ENCODE results near the gene CCDC97.

CCDC97 gene

GRCh38 chr19:41302624-41303351 lies 7.2 kb upstream of the CCDC97 start:
- H3K27me3 ChIP-seq (ENCODE audit: low read length): no peaks in the 10 kb centered on the region
- H3K9me3 ChIP-seq (ENCODE audit: insufficient read depth, low read length): no peaks in the 10 kb centered on the region
- peaks cover 27% of the 10 kb centered on the region for H3K36me3 ChIP-seq (ENCODE audit: low read length)
- no peaks in the 10 kb centered on the region for H3K79me2 ChIP-seq (ENCODE audit: insufficient read depth, low read length)
- H3F3A ChIP-seq (ENCODE audit: insufficient read depth): peaks cover 18% of the 10 kb centered on the region
- no peak overlapping the region for H2AFZ ChIP-seq (ENCODE audit: low read depth, low read length, severe bottlenecking)
- no peak overlapping the region for H3K4me3 ChIP-seq (ENCODE audit: insufficient read depth, low read length, poor library complexity, severe bottlenecking)
- TF ChIP-seq CTCF (IDR thresholded peaks at IDR 0.05; ENCODE audit: insufficient read depth, low read length, poor library complexity, severe bottlenecking) (no peak), EZH2phosphoT487 (conservative IDR thresholded peaks at IDR 0.05; ENCODE audit: low read length) (no peak)
- no peak overlapping the region for H3K27ac ChIP-seq (ENCODE audit: low read depth, low read length)
- no peaks in the 10 kb centered on the region for H3K9me2 ChIP-seq (replicated peaks; ENCODE audit: insufficient read depth, low read length)
- H3K9ac ChIP-seq (ENCODE audit: low read length): no peak overlapping the region
- no peaks in the 10 kb centered on the region for H4K20me1 ChIP-seq (ENCODE audit: low read depth, low read length)
- no peak overlapping the region for H3K4me2 ChIP-seq (ENCODE audit: low read depth, low read length, poor library complexity, severe bottlenecking)

- Histone ChIP-seq H3K4me2 (ENCODE audit: low read depth, low read length, poor library complexity, severe bottlenecking) (no peak overlapping the region), H3K9me3 (ENCODE audit: insufficient read depth, low read length) (no peaks in the 10 kb centered on the region), H2AFZ (ENCODE audit: low read depth, low read length, severe bottlenecking) (no peak overlapping the region), H3K27ac (ENCODE audit: low read depth, low read length) (no peak overlapping the region), H3K9me2 (replicated peaks; ENCODE audit: insufficient read depth, low read length) (no peaks in the 10 kb centered on the region), H4K20me1 (ENCODE audit: low read depth, low read length) (no peaks in the 10 kb centered on the region), H3K4me3 (ENCODE audit: insufficient read depth, low read length, poor library complexity, severe bottlenecking) (no peak overlapping the region), H3K9ac (ENCODE audit: low read length) (no peak overlapping the region), H3K79me2 (ENCODE audit: insufficient read depth, low read length) (no peaks in the 10 kb centered on the region), H3F3A (ENCODE audit: insufficient read depth) (peaks cover 29% of the 10 kb centered on the region), H3K36me3 (ENCODE audit: low read length) (peaks cover 27% of the 10 kb centered on the region), H3K27me3 (ENCODE audit: low read length) (no peaks in the 10 kb centered on the region)
- TF ChIP-seq CTCF (IDR thresholded peaks at IDR 0.05; ENCODE audit: insufficient read depth, low read length, poor library complexity, severe bottlenecking): no peak
- TF ChIP-seq EZH2phosphoT487 (conservative IDR thresholded peaks at IDR 0.05; ENCODE audit: low read length): no peak
Observed at GRCh38 chr19:41303954-41304353, 6.0 kb upstream of the CCDC97 start.

GRCh38 chr19:41304706-41305483 lies 5.1 kb upstream of the CCDC97 start:
- H3F3A ChIP-seq (ENCODE audit: insufficient read depth): peaks cover 35% of the 10 kb centered on the region
- no peak overlapping the region for H2AFZ ChIP-seq (ENCODE audit: low read depth, low read length, severe bottlenecking)
- H4K20me1 ChIP-seq (ENCODE audit: low read depth, low read length): no peaks in the 10 kb centered on the region
- no peaks in the 10 kb centered on the region for H3K79me2 ChIP-seq (ENCODE audit: insufficient read depth, low read length)
- no peak overlapping the region for H3K4me2 ChIP-seq (ENCODE audit: low read depth, low read length, poor library complexity, severe bottlenecking)
- no peak overlapping the region for H3K4me3 ChIP-seq (ENCODE audit: insufficient read depth, low read length, poor library complexity, severe bottlenecking)
- H3K9ac ChIP-seq (ENCODE audit: low read length): no peak overlapping the region
- TF ChIP-seq CTCF (IDR thresholded peaks at IDR 0.05; ENCODE audit: insufficient read depth, low read length, poor library complexity, severe bottlenecking) (no peak), EZH2phosphoT487 (conservative IDR thresholded peaks at IDR 0.05; ENCODE audit: low read length) (no peak)
- no peaks in the 10 kb centered on the region for H3K27me3 ChIP-seq (ENCODE audit: low read length)
- H3K9me2 ChIP-seq (replicated peaks; ENCODE audit: insufficient read depth, low read length): no peaks in the 10 kb centered on the region
- no peak overlapping the region for H3K27ac ChIP-seq (ENCODE audit: low read depth, low read length)
- H3K9me3 ChIP-seq (ENCODE audit: insufficient read depth, low read length): no peaks in the 10 kb centered on the region
- H3K36me3 ChIP-seq (ENCODE audit: low read length): peaks cover 27% of the 10 kb centered on the region
